ENCODE results near the gene KIF6.

DNA sequence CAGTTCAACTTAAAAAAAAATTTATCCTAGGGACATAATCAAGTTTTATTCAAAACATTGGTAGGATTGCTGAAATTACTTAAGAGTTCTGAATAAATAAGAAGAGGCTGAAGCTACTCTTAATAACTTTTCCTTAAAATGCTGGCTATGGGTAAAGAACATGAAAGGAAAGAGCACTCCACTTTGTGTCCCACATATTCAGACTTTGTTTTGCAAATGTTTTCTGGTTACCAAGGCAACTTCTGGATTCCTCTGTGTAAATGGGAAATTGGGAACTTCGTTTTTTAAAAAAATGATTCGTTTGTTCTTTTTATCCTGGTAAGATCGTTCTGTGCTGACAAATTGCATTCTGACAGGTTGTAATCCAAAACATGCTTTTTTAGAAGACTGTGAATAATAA, 115.0 kb downstream of the KIF6 start:
- TF ChIP-seq HDGF (IDR thresholded peaks at IDR 0.05; ENCODE audit: borderline replicate concordance): no peak
- TF ChIP-seq SUZ12 (IDR thresholded peaks at IDR 0.05): no peak
- TF ChIP-seq LEF1 (IDR thresholded peaks at IDR 0.05; ENCODE audit: borderline replicate concordance): no peak
- no peak for TF ChIP-seq FOXA1 (IDR thresholded peaks at IDR 0.05)
- no peak for TF ChIP-seq SP1 (IDR thresholded peaks at IDR 0.05)
- no peak for TF ChIP-seq FOXM1 (IDR thresholded peaks at IDR 0.05; ENCODE audit: borderline replicate concordance)
- no peak for TF ChIP-seq CTBP1 (IDR thresholded peaks at IDR 0.05; ENCODE audit: borderline replicate concordance)
- no peak for TF ChIP-seq ELF4 (IDR thresholded peaks at IDR 0.05)
- TF ChIP-seq, protein P1, sequence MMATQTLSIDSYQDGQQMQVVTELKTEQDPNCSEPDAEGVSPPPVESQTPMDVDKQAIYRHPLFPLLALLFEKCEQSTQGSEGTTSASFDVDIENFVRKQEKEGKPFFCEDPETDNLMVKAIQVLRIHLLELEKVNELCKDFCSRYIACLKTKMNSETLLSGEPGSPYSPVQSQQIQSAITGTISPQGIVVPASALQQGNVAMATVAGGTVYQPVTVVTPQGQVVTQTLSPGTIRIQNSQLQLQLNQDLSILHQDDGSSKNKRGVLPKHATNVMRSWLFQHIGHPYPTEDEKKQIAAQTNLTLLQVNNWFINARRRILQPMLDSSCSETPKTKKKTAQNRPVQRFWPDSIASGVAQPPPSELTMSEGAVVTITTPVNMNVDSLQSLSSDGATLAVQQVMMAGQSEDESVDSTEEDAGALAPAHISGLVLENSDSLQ (IDR thresholded peaks at IDR 0.05): no peak
